ENCODE results near the gene PAX5.

Gene PAX5

GRCh38 chr9:36832164-36832795 lies 201.8 kb downstream of the PAX5 start:
- DNase-seq (ENCODE audit: low spot score), result no peak

- no peak for DNase-seq (ENCODE audit: low spot score)
Observed at GRCh38 chr9:36831381-36832161, 202.5 kb downstream of the PAX5 start.

- DNase-seq (ENCODE audit: low spot score), result no peak
Observed at GRCh38 chr9:36828611-36829013, 205.5 kb downstream of the PAX5 start.

GRCh38 chr9:36827593-36827992 lies 206.5 kb downstream of the PAX5 start:
- DNase-seq (ENCODE audit: low spot score), result no peak

GRCh38 chr9:36826581-36826980 lies 207.5 kb downstream of the PAX5 start:
- no peak for DNase-seq (ENCODE audit: low spot score)

- DNase-seq (ENCODE audit: low spot score), result no peak
Observed at GRCh38 chr9:36825179-36825578, 208.9 kb downstream of the PAX5 start.

GRCh38 chr9:36823934-36824333 lies 210.1 kb downstream of the PAX5 start:
- no peak for DNase-seq (ENCODE audit: low spot score)

GRCh38 chr9:36823466-36823865 lies 210.6 kb downstream of the PAX5 start:
- no peak for DNase-seq (ENCODE audit: low spot score)

- DNase-seq (ENCODE audit: low spot score), result no peak
Observed at GRCh38 chr9:36822201-36822600, 211.9 kb downstream of the PAX5 start.

GRCh38 chr9:36820392-36820861 lies 213.6 kb downstream of the PAX5 start:
- DNase-seq (ENCODE audit: low spot score), result no peak

- DNase-seq (ENCODE audit: low spot score), result no peak
Observed at GRCh38 chr9:36818965-36819870, 214.8 kb downstream of the PAX5 start.

- DNase-seq (ENCODE audit: low spot score), result no peak
Observed at GRCh38 chr9:36818242-36818938, 215.7 kb downstream of the PAX5 start.

- DNase-seq (ENCODE audit: low spot score), result no peak
Observed at GRCh38 chr9:36817160-36817834, 216.8 kb downstream of the PAX5 start.

- DNase-seq (ENCODE audit: low spot score), result no peak
Observed at GRCh38 chr9:36816371-36816770, 217.7 kb downstream of the PAX5 start.

- no peak for DNase-seq (ENCODE audit: low spot score)
Observed at GRCh38 chr9:36815566-36816348, 218.3 kb downstream of the PAX5 start.

- DNase-seq (ENCODE audit: low spot score), result no peak
Observed at GRCh38 chr9:36815023-36815422, 219.0 kb downstream of the PAX5 start.

GRCh38 chr9:36813154-36813553 lies 220.9 kb downstream of the PAX5 start:
- no peak for DNase-seq (ENCODE audit: low spot score)

- no peak for DNase-seq (ENCODE audit: low spot score)
Observed at GRCh38 chr9:36812556-36812955, 221.5 kb downstream of the PAX5 start.

- no peak for DNase-seq (ENCODE audit: low spot score)
Observed at GRCh38 chr9:36808251-36808650, 225.8 kb downstream of the PAX5 start.

GRCh38 chr9:36803961-36804360 lies 230.1 kb downstream of the PAX5 start:
- no peak for DNase-seq (ENCODE audit: low spot score)

Data from kidney capillary endothelial cell (primary cell).